Mesodermal cell (in vitro differentiated cells): ENCODE measurements around the gene NUP88. TPM values are rescaled to one million over a fixed set of nuclear protein-coding genes. Genes with fewer than 3 reads are reported as not detected.

Experiments used
- H3K27ac ChIP-seq: 2 replicates; pipeline ENCODE4 v1.7.0; 2013; ENCODE audit warnings: mild to moderate bottlenecking, low read depth, low read length, moderate library complexity; ENCODE audit not compliant: severe bottlenecking
- H3K36me3 ChIP-seq: 2 replicates; pipeline ENCODE4 v1.7.1; 2013; ENCODE audit warnings: mild to moderate bottlenecking, low read length, moderate library complexity; ENCODE audit not compliant: control insufficient read depth, insufficient read depth
- H3K4me1 ChIP-seq: one replicate; pipeline ENCODE4 v1.7.1; 2013; ENCODE audit warnings: mild to moderate bottlenecking, low read length; ENCODE audit not compliant: insufficient read depth, control insufficient read depth, poor library complexity, severe bottlenecking
- H3K4me3 ChIP-seq: 2 replicates; pipeline ENCODE4 v1.7.0; 2013; ENCODE audit warnings: low read length, control low read depth, mild to moderate bottlenecking; ENCODE audit not compliant: insufficient read depth, poor library complexity, severe bottlenecking; ENCODE audit errors: extremely low read depth
- H3K9me3 ChIP-seq: 2 replicates; pipeline ENCODE4 v1.7.1; 2013; ENCODE audit warnings: mild to moderate bottlenecking, low read length, moderate library complexity; ENCODE audit not compliant: control insufficient read depth
- WGBS, 2 experiments: methylation state at CpG; one replicate each; pipeline ENCODE4 v1.1.5; 2013; ENCODE audit warnings: missing lambda C conversion rate in 2 of 2; ENCODE audit not compliant: insufficient coverage in 2 of 2; 5-methylcytosine and 5-hydroxymethylcytosine counted together
- polyA plus RNA-seq, 2 experiments: library from polyadenylated mRNA; stranded (reverse); fragments of 50-300 nt; gene quantifications; one replicate each; pipeline ENCODE4 v1.2.3, GENCODE V29; 2013

Gene NUP88
- 71.2 TPM for polyA plus RNA-seq (2013, experiment 1 of 2)
- polyA plus RNA-seq (2013, experiment 2 of 2) = 66.1 TPM

DNA sequence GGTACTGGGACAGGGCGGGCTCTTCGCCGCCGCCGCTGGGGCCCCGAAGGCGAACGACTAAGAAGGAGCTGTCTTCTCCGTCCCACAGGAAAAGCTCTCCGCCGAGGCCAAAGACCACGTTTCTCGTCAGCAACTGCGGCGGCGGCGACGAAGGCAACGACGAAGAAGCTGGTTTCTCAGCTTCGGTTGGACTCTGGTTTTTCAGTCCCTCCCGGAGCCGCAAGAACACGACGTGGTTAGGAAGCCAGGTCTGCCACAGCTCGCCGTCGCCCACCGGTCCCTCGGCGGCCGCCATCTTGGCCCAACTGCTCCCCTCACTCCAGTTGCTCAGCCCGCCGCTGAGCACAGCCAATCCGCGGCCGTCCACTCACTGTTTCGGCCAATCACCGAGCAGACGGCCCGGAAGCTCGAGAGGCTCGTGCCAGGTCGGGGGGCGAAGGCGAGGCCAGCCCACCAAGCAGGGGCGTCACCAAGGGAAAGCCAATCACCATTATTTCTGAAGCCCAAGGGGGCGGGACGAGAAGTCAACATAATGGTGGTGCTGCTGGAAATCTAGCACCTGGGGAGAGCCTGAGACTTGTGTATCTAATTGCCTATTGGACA lies at the start of gene NUP88:
Gene NUP88 (minus strand): TSS at position 307 of the 603 bp plus-strand sequence. CDS start 12 bp downstream, at position 295.
- peak within 1 kb of the TSS; percentile 83 for H3K27ac ChIP-seq
- H3K9me3 ChIP-seq = no peaks in the 10 kb centered on the region
- peak within 1 kb of the TSS; percentile 87 for H3K4me3 ChIP-seq
- peaks cover 62% of the 10 kb centered on the region for H3K36me3 ChIP-seq
- 0% methylated on average over 40 to 48 of the region's 49 CpGs for WGBS, 2 experiments
- H3K4me1 ChIP-seq = peaks cover 15% of the 10 kb centered on the region

DNA sequence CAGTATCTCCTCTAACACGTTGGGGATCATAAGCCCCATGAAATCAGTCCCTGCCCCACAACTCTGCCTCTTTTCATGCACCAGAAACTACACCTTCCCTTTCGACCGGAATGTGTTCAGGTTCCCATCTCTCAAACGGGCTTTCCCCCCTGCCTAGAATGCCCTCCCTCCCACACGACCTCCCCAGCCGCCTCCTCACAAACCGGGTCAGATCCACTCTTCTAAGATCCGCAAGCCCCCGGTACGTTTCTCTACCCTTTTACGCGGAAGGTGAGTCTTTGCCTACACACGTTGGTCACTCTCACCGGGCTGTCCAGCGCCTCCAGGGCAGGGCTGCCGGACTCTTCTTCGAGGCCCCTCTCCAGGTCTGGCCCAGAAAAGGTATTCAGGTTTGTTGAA lies 48.6 kb upstream of the NUP88 start:
- H3K36me3 ChIP-seq = peaks cover 19% of the 10 kb centered on the region
- 0% methylated on average over 17 of the region's 17 CpGs for WGBS, 2 experiments

DNA sequence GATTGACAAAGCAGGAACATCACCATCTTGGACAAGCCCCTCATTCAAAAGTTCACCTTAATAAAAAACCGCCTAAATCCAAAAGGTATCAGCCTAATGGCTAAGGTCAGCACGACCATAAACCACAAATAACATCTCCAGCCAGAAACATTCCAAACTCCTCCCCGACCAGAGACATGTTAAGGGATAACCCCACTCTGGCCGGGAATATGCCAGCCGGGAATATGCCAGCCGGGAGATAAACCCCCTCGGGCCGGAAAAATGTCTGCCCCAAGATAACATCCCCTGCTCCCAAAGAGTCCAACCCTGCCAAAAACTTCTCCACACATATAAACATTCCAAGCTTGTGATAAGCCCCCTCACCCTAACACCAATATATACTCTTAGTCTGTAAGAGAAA lies 48.0 kb upstream of the NUP88 start:
- Histone ChIP-seq H3K9me3 (no peaks in the 10 kb centered on the region), H3K4me3 (peak overlapping the region; percentile 90), H3K4me1 (peaks cover 19% of the 10 kb centered on the region), H3K36me3 (peaks cover 22% of the 10 kb centered on the region), H3K27ac (no peak overlapping the region)
- 0% methylated on average over 2 to 6 of the region's 8 CpGs for WGBS, 2 experiments

More for the DNA sequence above, 48.6 kb upstream of the NUP88 start:
- Histone ChIP-seq H3K4me3 (peak overlapping the region; percentile 90), H3K27ac (peak overlapping the region; percentile 78), H3K9me3 (no peaks in the 10 kb centered on the region), H3K4me1 (peaks cover 19% of the 10 kb centered on the region)

GRCh38 chr17:5466295-5466694 lies 46.8 kb upstream of the NUP88 start:
- 88 to 93% methylated on average over 1 to 2 of the region's 4 CpGs for WGBS, 2 experiments
- H3K4me3 ChIP-seq = peak overlapping the region; percentile 90

GRCh38 chr17:5464717-5465507 lies 45.5 kb upstream of the NUP88 start:
- Histone ChIP-seq H3K36me3 (peaks cover 35% of the 10 kb centered on the region), H3K9me3 (no peaks in the 10 kb centered on the region), H3K4me1 (peaks cover 19% of the 10 kb centered on the region), H3K4me3 (no peak overlapping the region), H3K27ac (peak overlapping the region; percentile 12)
- WGBS, 2 experiments = 90 to 94% methylated on average over 9 of the region's 10 CpGs

More at GRCh38 chr17:5466295-5466694, 46.8 kb upstream of the NUP88 start:
- Histone ChIP-seq H3K36me3 (peaks cover 21% of the 10 kb centered on the region), H3K4me1 (peaks cover 19% of the 10 kb centered on the region), H3K27ac (no peak overlapping the region), H3K9me3 (no peaks in the 10 kb centered on the region)

DNA sequence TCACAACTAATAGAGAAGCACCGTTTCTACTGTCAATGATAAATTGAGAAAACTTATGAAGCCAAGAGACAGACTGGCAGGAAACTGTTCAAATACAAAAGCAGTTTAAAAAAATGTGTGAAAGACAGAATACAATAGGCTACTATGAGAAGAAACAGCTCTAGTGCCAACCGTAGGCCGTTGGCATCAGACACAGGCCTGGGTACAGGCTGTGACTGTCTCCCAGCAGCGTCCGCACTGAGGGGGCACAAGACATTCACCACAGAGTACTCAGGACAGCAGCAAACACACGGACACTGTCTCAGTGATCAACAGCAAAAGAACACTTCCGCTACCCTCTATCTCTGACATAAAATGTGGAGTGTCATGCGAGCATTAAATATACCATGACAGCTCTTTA lies 27.3 kb upstream of the NUP88 start:
- H3K36me3 ChIP-seq = peaks cover 89% of the 10 kb centered on the region
- H3K27ac ChIP-seq = no peak overlapping the region
- H3K4me1 ChIP-seq = no peaks in the 10 kb centered on the region
- no peaks in the 10 kb centered on the region for H3K9me3 ChIP-seq
- WGBS, 2 experiments = 96 to 100% methylated on average over 2 to 4 of the region's 8 CpGs
- no peak overlapping the region for H3K4me3 ChIP-seq

DNA sequence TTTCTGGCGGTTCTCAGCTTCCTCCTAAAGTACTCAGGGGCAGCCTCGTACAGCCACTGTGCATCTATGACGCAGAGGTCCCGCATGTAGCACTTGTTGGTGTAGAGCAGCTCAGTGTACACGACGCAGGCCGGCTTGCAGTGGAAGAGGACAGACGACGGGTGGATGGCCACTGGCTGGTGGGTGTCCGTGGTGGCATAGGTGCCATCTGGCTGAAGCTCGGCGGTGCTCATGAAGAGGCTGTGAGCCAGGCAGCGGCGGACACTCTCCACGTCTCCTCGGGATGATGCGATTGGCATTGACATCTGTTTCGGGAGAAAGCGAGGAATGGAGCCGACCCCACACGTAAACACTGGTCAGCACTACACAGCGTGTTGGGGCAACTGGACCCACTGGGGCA lies 24.7 kb upstream of the NUP88 start:
- Histone ChIP-seq H3K36me3 (peaks cover 70% of the 10 kb centered on the region), H3K4me1 (no peaks in the 10 kb centered on the region), H3K4me3 (no peak overlapping the region), H3K27ac (no peak overlapping the region), H3K9me3 (no peaks in the 10 kb centered on the region)
- WGBS, 2 experiments = 96 to 97% methylated on average over 22 of the region's 22 CpGs

- 98 to 100% methylated on average over 4 to 5 of the region's 6 CpGs for WGBS, 2 experiments
- Histone ChIP-seq H3K27ac (no peak overlapping the region), H3K4me1 (no peaks in the 10 kb centered on the region), H3K36me3 (peaks cover 65% of the 10 kb centered on the region), H3K9me3 (no peaks in the 10 kb centered on the region), H3K4me3 (no peak overlapping the region)
Observed at GRCh38 chr17:5443728-5444127, 24.3 kb upstream of the NUP88 start.

- Histone ChIP-seq H3K36me3 (peaks cover 59% of the 10 kb centered on the region), H3K9me3 (no peaks in the 10 kb centered on the region), H3K27ac (peak overlapping the region; percentile 62), H3K4me3 (peak overlapping the region; percentile 73), H3K4me1 (peaks cover 8% of the 10 kb centered on the region)
- WGBS, 2 experiments = no CpG with 5 or more reads among the region's 1 CpG
Observed at GRCh38 chr17:5439446-5439764, 19.9 kb upstream of the NUP88 start.

GRCh38 chr17:5438716-5439445 lies 19.4 kb upstream of the NUP88 start, which contains the start of gene C1QBP:
Gene C1QBP, minus strand, starts transcription at chr17:5439155. Its CDS starts 82 bp downstream, at chr17:5439073.
- 0% methylated on average over 51 to 60 of the region's 75 CpGs for WGBS, 2 experiments
- Histone ChIP-seq H3K27ac (peak within 1 kb of the TSS; percentile 62), H3K4me3 (peak within 1 kb of the TSS; percentile 73), H3K36me3 (peaks cover 59% of the 10 kb centered on the region), H3K9me3 (no peaks in the 10 kb centered on the region), H3K4me1 (peaks cover 8% of the 10 kb centered on the region)
